ENCODE data around the gene TBL1X.
A peak's percentile ranks its signal among the peaks of the same experiment; 100 is the strongest.

Gene TBL1X

GRCh38 chrX:9593756-9594155 is 128.9 kb downstream of the TBL1X start:
- DNase-seq = no peak

- DNase-seq = no peak
Measured at GRCh38 chrX:9595174-9595573, 130.3 kb downstream of the TBL1X start.

GRCh38 chrX:9596837-9597236 is 132.0 kb downstream of the TBL1X start:
- DNase-seq = no peak

- no peak for DNase-seq
Measured at GRCh38 chrX:9597361-9598035, 132.6 kb downstream of the TBL1X start.

- no peak for DNase-seq
Measured at GRCh38 chrX:9598344-9598743, 133.5 kb downstream of the TBL1X start.

GRCh38 chrX:9604111-9604907 is 139.5 kb downstream of the TBL1X start:
- no peak for DNase-seq

GRCh38 chrX:9604908-9605306 is 140.0 kb downstream of the TBL1X start:
- no peak for DNase-seq

GRCh38 chrX:9605484-9605883 is 140.6 kb downstream of the TBL1X start:
- DNase-seq = no peak

- DNase-seq = no peak
Measured at GRCh38 chrX:9606971-9607370, 142.1 kb downstream of the TBL1X start.

- no peak for DNase-seq
Measured at GRCh38 chrX:9609499-9609898, 144.6 kb downstream of the TBL1X start.

- no peak for DNase-seq
Measured at GRCh38 chrX:9609987-9610386, 145.1 kb downstream of the TBL1X start.

- no peak for DNase-seq
Measured at GRCh38 chrX:9610771-9611392, 146.0 kb downstream of the TBL1X start.

GRCh38 chrX:9611436-9612145 is 146.7 kb downstream of the TBL1X start:
- DNase-seq = peak; percentile 86

- peak; percentile 25 for DNase-seq
Measured at GRCh38 chrX:9612146-9612505, 147.3 kb downstream of the TBL1X start.

- no peak for DNase-seq
Measured at GRCh38 chrX:9614016-9614415, 149.2 kb downstream of the TBL1X start.

GRCh38 chrX:9619133-9619532 is 154.3 kb downstream of the TBL1X start:
- no peak for DNase-seq

- DNase-seq = no peak
Measured at GRCh38 chrX:9619581-9619980, 154.7 kb downstream of the TBL1X start.

- DNase-seq = no peak
Measured at GRCh38 chrX:9622128-9622527, 157.3 kb downstream of the TBL1X start.

GRCh38 chrX:9626379-9626778 is 161.5 kb downstream of the TBL1X start:
- DNase-seq = no peak

- DNase-seq = no peak
Measured at GRCh38 chrX:9627922-9628321, 163.1 kb downstream of the TBL1X start.

- no peak for DNase-seq
Measured at GRCh38 chrX:9628779-9629493, 164.1 kb downstream of the TBL1X start.

GRCh38 chrX:9634551-9634950 is 169.7 kb downstream of the TBL1X start:
- DNase-seq = no peak

GRCh38 chrX:9635368-9635767 is 170.5 kb downstream of the TBL1X start:
- DNase-seq = no peak
